ENCODE measurements around the gene COQ8B.

DNA sequence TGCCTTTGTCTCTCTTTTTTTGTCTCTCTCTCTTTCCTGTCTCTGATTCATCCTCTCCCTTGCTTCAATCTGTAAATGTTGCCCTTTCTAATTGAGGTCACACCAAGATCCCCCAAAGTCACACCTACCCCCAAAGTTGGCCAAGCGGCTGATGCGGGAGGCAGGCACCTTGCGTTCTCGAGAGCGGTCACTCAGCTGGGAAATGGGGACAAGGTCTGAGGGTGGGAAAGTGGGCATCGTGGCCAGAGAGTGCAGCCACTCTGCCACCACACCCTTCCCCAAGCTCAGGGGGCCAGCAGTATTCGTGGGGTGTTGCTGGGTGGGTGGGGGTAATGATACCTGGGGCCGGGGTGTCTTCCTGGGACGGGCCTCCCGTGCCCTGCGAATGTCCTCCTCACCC, 2.7 kb downstream of the COQ8B start:
- TF ChIP-seq POLR2A (IDR thresholded peaks at IDR 0.05) (no peak), POLR2AphosphoS5 (IDR thresholded peaks at IDR 0.05; ENCODE audit: insufficient read depth in 1 of 2, low read depth in 1 of 2) (no peak)
- TF ChIP-seq, protein P1, sequence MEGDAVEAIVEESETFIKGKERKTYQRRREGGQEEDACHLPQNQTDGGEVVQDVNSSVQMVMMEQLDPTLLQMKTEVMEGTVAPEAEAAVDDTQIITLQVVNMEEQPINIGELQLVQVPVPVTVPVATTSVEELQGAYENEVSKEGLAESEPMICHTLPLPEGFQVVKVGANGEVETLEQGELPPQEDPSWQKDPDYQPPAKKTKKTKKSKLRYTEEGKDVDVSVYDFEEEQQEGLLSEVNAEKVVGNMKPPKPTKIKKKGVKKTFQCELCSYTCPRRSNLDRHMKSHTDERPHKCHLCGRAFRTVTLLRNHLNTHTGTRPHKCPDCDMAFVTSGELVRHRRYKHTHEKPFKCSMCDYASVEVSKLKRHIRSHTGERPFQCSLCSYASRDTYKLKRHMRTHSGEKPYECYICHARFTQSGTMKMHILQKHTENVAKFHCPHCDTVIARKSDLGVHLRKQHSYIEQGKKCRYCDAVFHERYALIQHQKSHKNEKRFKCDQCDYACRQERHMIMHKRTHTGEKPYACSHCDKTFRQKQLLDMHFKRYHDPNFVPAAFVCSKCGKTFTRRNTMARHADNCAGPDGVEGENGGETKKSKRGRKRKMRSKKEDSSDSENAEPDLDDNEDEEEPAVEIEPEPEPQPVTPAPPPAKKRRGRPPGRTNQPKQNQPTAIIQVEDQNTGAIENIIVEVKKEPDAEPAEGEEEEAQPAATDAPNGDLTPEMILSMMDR (IDR thresholded peaks at IDR 0.05) = no peak
